Chondrocyte (in vitro differentiated cells): ENCODE data around the gene TMEM117. TPM values are rescaled to one million over a fixed set of nuclear protein-coding genes. Genes with fewer than 3 reads are reported as not detected.

Experiments
- DNase-seq: peaks from one replicate; pipeline ENCODE4 v3.0.0; 2021; ENCODE audit warnings: mixed read lengths, low spot score
- H3K27ac Mint-ChIP-seq: one replicate; pipeline ENCODE4 v1.8.0; 2021; ENCODE audit warnings: mild to moderate bottlenecking, moderate library complexity, mixed read lengths; ENCODE audit not compliant: unreplicated experiment
- H3K27me3 Mint-ChIP-seq: 2 replicates; pipeline ENCODE4 v1.8.0; 2021; ENCODE audit warnings: low read depth, mixed read lengths
- H3K36me3 Mint-ChIP-seq: 2 replicates; pipeline ENCODE4 v1.8.0; 2021; ENCODE audit warnings: low read depth, mixed read lengths
- H3K4me1 Mint-ChIP-seq: 2 replicates; pipeline ENCODE4 v1.8.0; 2021; ENCODE audit warnings: low read depth, mild to moderate bottlenecking, mixed read lengths
- H3K4me3 Mint-ChIP-seq: one replicate; pipeline ENCODE4 v1.8.0; 2021; ENCODE audit warnings: mild to moderate bottlenecking, moderate library complexity, mixed read lengths; ENCODE audit not compliant: unreplicated experiment
- H3K9me3 Mint-ChIP-seq: 2 replicates; pipeline ENCODE4 v1.8.0; 2021; ENCODE audit warnings: low read depth, mixed read lengths
- total RNA-seq: library from RNA; stranded (reverse); gene quantifications from 3 replicates; pipeline ENCODE4 v1.2.1, GENCODE V29; 2021
- TF ChIP-seq, protein P1 (sequence below): fragments of 200-600 bp; sonication (generic); IDR thresholded peaks from 2 replicates; pipeline ENCODE4 v1.5.0; 2021; ENCODE audit warnings: antibody characterized with exemption, mild to moderate bottlenecking, moderate library complexity

TMEM117 gene
- total RNA-seq, 1 donor from 2014 or later, result 15.5 TPM

- no peaks in the 10 kb centered on the region for H3K9me3 Mint-ChIP-seq
- H3K27ac Mint-ChIP-seq, result no peak overlapping the region
- no peaks in the 10 kb centered on the region for H3K36me3 Mint-ChIP-seq
- TF ChIP-seq, protein P1, sequence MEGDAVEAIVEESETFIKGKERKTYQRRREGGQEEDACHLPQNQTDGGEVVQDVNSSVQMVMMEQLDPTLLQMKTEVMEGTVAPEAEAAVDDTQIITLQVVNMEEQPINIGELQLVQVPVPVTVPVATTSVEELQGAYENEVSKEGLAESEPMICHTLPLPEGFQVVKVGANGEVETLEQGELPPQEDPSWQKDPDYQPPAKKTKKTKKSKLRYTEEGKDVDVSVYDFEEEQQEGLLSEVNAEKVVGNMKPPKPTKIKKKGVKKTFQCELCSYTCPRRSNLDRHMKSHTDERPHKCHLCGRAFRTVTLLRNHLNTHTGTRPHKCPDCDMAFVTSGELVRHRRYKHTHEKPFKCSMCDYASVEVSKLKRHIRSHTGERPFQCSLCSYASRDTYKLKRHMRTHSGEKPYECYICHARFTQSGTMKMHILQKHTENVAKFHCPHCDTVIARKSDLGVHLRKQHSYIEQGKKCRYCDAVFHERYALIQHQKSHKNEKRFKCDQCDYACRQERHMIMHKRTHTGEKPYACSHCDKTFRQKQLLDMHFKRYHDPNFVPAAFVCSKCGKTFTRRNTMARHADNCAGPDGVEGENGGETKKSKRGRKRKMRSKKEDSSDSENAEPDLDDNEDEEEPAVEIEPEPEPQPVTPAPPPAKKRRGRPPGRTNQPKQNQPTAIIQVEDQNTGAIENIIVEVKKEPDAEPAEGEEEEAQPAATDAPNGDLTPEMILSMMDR, result no peak
- no peak for DNase-seq
- H3K4me3 Mint-ChIP-seq, result no peak overlapping the region
- H3K27me3 Mint-ChIP-seq, result no peaks in the 10 kb centered on the region
- peaks cover 2% of the 10 kb centered on the region for H3K4me1 Mint-ChIP-seq
These were observed 23.8 kb upstream of the TMEM117 start for GRCh38 chr12:43812057-43812456.

DNA sequence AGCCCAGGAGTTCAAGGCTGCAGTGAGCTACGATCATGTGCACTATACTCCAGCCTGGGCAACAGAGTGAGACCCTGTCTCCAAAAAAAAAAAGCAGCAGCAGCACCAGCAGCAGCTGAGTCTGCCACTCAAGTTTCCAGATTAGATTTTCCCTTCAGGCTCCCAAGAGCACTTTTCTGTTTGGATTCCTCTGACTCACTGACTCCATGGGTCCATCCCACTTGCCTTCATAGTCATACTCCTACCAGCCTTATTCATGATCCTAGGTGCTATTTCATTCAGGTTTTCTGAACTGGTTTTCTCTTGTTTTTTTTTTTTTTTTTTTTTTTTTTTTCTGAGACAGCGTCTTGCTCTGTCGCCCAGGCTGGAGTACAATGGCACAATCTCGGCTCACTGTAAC is 23.0 kb upstream of the TMEM117 start:
- Mint-ChIP-seq H3K36me3 (no peaks in the 10 kb centered on the region), H3K9me3 (no peaks in the 10 kb centered on the region), H3K27me3 (no peaks in the 10 kb centered on the region), H3K27ac (no peak overlapping the region), H3K4me3 (no peak overlapping the region), H3K4me1 (no peaks in the 10 kb centered on the region)
- DNase-seq, result no peak
- TF ChIP-seq, protein P1, result no peak

GRCh38 chr12:43815416-43815815 is 20.5 kb upstream of the TMEM117 start:
- Mint-ChIP-seq H3K27ac (no peak overlapping the region), H3K36me3 (no peaks in the 10 kb centered on the region), H3K4me3 (no peak overlapping the region), H3K27me3 (no peaks in the 10 kb centered on the region), H3K4me1 (no peaks in the 10 kb centered on the region), H3K9me3 (no peaks in the 10 kb centered on the region)
- DNase-seq, result no peak
- TF ChIP-seq, protein P1, result no peak

DNA sequence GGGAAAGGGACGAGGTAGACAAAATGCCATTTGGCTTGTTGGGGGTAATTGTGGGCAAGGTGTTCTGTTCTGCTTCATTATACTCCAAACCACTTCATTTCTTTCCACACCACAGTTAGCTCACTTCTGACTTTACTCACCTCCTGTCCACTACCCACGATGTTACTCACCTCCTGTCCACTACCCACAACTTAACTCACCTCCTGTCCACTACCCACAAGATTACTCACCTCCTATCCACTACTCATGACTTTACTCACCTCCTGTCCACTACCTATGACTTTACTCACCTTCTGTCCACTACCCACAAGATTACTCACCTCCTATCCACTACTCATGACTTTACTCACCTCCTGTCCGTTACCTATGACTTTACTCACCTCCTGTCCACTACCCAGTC is 19.7 kb upstream of the TMEM117 start:
- Mint-ChIP-seq H3K27me3 (no peaks in the 10 kb centered on the region), H3K4me3 (no peak overlapping the region), H3K4me1 (no peaks in the 10 kb centered on the region), H3K27ac (no peak overlapping the region), H3K36me3 (no peaks in the 10 kb centered on the region), H3K9me3 (no peaks in the 10 kb centered on the region)
- TF ChIP-seq, protein P1, result no peak
- DNase-seq, result no peak

GRCh38 chr12:43824207-43824775 is 11.6 kb upstream of the TMEM117 start:
- H3K27ac Mint-ChIP-seq, result no peak overlapping the region
- peaks cover under 1% of the 10 kb centered on the region for H3K4me1 Mint-ChIP-seq
- no peak overlapping the region for H3K4me3 Mint-ChIP-seq
- H3K9me3 Mint-ChIP-seq, result no peaks in the 10 kb centered on the region
- no peaks in the 10 kb centered on the region for H3K27me3 Mint-ChIP-seq
- TF ChIP-seq, protein P1, result no peak
- no peaks in the 10 kb centered on the region for H3K36me3 Mint-ChIP-seq
- no peak for DNase-seq
